ENCODE data around the gene ULBP1.

- TF ChIP-seq CTCF (IDR thresholded peaks at IDR 0.05) (no peak), REST (IDR thresholded peaks at IDR 0.05; ENCODE audit: insufficient read depth in 1 of 2, low read depth in 2 of 2, low read length in 1 of 2) (no peak), TCF7L2 (IDR thresholded peaks at IDR 0.05; ENCODE audit: low read depth, low read length) (no peak), POLR2AphosphoS5 (IDR thresholded peaks at IDR 0.05; ENCODE audit: low read depth, low read length) (no peak), SIN3A (IDR thresholded peaks at IDR 0.05; ENCODE audit: borderline replicate concordance, insufficient read depth, low read depth, low read length) (no peak)
These were observed 23.1 kb upstream of the ULBP1 start for GRCh38 chr6:149940672-149940982.
